ENCODE measurements around the gene NKPD1.

DNA sequence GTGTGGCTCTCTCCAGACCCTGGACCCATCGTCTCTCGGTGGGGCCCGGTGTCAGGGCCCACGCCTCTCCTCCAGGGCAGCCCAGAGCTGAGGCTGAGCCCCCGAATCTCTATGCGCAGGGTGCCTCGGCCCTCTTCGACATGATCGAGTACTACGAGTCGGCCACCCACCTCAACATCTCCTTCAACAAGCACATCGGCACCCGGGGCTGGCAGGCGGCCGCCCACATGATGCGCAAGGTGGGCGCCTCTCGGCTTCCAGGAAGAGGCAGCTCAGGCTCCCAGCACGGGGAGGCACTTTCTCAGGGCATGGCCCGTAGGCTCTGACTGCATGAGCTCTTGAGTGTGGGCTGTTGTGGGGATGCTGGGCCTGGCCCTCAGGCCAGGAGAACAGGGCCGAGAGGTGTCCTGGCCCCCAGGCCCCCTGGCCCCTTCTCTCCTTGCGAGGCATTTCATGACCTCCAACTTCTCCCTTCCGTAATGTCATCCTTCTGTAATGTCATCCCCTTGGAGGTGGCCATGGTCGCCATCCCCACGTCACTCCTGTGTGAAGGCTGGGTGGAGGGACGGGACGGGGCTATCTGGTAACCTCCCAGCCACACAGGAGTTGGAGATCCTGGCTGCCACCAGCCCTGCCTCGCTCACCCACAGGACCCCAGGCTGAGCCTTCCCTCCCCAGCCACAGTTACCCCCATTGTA, 19.4 kb downstream of the NKPD1 start:
- TF ChIP-seq, protein P1, sequence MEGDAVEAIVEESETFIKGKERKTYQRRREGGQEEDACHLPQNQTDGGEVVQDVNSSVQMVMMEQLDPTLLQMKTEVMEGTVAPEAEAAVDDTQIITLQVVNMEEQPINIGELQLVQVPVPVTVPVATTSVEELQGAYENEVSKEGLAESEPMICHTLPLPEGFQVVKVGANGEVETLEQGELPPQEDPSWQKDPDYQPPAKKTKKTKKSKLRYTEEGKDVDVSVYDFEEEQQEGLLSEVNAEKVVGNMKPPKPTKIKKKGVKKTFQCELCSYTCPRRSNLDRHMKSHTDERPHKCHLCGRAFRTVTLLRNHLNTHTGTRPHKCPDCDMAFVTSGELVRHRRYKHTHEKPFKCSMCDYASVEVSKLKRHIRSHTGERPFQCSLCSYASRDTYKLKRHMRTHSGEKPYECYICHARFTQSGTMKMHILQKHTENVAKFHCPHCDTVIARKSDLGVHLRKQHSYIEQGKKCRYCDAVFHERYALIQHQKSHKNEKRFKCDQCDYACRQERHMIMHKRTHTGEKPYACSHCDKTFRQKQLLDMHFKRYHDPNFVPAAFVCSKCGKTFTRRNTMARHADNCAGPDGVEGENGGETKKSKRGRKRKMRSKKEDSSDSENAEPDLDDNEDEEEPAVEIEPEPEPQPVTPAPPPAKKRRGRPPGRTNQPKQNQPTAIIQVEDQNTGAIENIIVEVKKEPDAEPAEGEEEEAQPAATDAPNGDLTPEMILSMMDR (IDR thresholded peaks at IDR 0.05; ENCODE audit: extremely low read depth in 1 of 2, insufficient read depth in 1 of 2, low read depth in 1 of 2, low read length in 2 of 2), result no peak
- no peak for TF ChIP-seq GATA2 (IDR thresholded peaks at IDR 0.05; ENCODE audit: insufficient read depth, insufficient read length, low read depth, low read length)
- TF ChIP-seq POLR2A (IDR thresholded peaks at IDR 0.05; ENCODE audit: low read depth, low read length), result no peak
- no peak for TF ChIP-seq EZH2 (IDR thresholded peaks at IDR 0.05; ENCODE audit: borderline replicate concordance, low read depth, low read length, severe bottlenecking)
- no peak for TF ChIP-seq MYC (IDR thresholded peaks at IDR 0.05; ENCODE audit: low read depth, low read length)

Data from endothelial cell of umbilical vein (primary cell).